HG02884 (cell line): ENCODE results near the gene GIMAP8.
"Not testable (repeated sequence)": the region's sequence is repeated elsewhere in the genome, so short reads cannot be mapped to it uniquely, and the experiment has no call there.

ENCODE experiments used
- ATAC-seq: cut with Tn5 transposase; IDR thresholded peaks from one replicate; pipeline ENCODE4 v1.9.1; 2021; ENCODE audit warnings: mild to moderate bottlenecking, moderate library complexity; ENCODE audit not compliant: unreplicated experiment

Gene GIMAP8

DNA sequence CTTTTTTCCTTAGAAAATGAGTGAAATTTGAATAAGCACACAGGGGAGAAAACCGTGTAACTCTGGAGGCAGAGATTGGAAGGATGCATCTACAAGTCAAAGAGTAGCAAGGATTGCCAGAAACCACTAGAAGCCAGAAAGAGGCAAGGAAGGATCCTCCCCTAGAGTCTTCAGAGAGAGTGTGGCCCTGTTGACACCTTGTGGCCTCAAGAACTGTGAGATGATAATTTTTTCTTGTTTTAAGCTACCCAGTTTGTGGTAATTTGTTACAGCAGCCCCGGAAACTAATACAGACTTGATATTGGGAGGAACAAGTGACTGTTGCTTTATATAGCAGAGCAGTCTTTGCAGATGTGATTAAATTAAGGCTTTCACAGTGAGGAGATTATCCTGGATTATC, 60.6 kb downstream of the GIMAP8 start:
- ATAC-seq = no peak

DNA sequence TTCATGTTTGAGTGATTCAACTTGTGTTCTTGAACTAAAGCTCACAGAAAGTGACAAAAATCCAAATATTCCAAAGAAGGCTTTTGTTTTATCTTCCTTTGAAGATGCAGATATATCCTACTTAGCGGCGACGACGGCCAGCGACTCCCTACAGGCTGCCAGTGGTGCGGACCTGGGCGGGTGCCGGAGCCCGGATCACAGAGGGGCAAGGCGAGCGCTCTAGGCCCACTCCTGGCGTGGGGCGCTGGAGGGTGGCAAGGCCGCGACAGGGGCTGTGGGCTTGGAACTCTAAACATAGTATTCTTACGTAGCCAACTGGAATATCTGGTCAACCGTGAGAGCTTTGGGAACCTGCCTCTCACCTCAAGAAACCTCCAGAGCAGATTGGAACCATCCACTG, 63.3 kb downstream of the GIMAP8 start:
- ATAC-seq = no peak

DNA sequence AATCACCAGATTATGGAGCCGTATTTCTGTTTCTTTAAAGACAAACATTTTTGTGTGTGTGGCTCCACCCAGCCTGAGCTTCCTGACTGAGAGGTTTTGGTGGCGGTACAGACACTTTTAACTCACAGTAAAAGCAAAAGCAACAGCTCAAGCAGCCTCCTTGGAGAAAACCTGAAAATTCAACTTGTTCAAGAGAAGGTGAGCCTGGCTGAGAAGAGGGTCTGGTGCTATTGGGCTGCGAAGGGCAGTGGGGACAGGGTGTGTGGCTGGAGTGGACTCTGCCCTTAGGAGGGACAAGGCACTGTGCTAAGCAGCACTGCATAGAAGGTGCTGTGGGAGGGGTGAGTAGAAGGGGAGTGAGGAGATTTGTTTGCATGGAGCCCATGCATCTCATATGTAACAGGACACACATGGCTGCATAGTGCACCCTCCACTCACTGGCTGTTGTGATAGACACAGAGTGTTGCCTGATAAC, 64.4 kb downstream of the GIMAP8 start, which contains the start of gene GIMAP7:
Gene GIMAP7, plus strand, starts transcription at position 125 of the 475 bp plus-strand sequence. CDS start 5,103 bp downstream, outside the sequence.
- ATAC-seq = peak; percentile 83

DNA sequence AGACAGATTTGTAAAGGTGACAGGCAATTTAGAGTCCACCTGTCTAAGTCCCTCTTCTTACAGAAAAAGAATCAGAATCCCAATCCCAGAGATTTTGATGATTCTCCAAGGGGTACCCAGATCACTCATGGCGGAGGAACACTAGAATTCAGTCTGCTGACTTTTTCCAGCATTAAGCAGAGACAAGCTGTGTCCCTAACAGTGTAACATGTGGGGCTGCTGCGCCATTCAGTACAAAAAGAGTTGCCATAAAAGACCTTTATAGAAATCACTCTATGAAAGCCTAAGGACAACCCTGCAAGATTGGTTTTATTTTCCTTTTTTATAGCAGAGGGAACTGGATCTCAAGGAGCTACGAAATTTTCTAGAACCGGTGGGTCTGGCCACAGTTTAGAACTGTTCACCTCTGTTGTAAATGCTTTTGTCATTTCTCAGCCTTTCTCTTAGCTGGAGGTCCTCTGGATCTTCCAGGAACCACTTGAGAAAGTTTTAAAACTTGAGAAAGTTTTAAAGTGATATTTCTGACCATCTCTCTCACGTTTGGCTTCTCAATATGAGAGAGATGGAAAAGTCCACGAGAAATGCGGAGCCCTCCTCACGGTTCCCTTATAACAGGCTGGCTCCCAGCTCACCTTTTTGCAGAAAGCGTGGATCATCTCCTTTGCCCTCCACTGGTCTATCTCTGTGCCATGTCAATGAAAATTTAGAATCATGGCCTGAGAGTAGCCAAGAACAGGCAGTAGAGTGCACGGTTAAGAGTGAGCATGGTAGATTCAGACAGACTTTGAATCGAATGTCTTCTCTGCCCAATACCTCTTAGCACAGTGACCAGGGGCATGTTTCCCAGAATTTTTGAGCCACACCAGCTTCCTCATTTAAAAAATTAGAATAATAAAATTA, 65.1 kb downstream of the GIMAP8 start:
- ATAC-seq = no peak

DNA sequence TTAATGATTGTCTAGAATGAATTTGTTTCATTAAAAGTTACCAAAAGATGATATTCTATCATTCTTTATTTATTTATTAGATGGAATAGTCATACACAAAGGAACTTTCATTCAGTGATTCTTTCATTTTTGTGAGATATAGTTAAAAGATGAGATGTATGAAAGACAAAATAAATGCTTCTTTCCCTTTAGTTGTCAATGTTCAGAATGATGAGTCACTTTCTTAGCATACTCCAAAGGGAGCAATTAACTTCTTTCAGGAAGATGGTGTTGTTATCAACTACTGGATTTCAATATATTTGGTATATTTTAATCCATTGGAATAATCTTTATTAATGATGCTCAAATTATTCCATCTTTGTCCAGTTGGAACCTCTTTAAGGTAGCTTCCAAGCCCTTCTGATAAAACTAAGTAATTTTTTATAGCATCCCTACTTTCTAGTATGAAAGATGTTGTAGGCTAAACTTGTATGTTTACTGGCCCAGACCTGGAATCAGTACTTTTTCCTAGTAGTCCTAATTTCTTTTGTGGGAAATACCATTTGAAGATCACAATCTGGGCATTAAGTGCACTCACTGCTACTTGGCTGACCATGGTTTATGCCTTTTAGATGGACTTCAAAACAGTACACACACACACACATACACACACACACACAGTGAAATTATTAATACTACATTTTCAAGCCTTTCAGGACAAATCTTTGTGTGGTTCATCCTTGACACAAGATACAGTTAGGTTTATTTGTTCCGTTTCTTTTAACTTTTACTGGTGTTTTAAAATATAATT, 66.7 kb downstream of the GIMAP8 start:
- no peak for ATAC-seq

DNA sequence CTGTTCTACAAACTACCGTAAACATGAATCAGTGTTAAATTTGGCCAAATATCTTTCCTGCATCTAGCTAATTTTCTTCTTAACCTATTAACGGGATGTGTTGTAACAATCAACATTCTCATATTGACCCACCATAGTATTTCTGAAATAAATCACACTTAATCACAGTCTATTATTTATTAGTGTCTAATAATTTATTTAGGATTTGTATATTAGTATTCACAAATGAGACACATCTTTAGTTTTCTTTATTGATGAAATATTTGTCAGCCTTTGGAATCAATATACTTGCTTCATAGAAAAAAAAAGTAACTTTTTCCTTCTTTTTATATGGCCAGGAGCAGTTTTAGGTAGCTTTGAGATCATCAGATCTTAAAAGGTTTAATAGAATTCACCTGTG, 68.9 kb downstream of the GIMAP8 start:
- ATAC-seq = no peak

DNA sequence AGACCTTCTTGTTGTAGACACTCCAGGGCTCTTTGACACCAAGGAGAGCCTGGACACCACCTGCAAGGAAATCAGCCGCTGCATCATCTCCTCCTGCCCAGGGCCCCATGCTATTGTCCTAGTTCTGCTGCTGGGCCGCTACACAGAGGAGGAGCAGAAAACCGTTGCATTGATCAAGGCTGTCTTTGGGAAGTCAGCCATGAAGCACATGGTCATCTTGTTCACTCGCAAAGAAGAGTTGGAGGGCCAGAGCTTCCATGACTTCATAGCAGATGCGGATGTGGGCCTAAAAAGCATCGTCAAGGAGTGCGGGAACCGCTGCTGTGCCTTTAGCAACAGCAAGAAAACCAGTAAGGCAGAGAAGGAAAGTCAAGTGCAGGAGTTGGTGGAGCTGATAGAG, 69.7 kb downstream of the GIMAP8 start:
- no peak for ATAC-seq

DNA sequence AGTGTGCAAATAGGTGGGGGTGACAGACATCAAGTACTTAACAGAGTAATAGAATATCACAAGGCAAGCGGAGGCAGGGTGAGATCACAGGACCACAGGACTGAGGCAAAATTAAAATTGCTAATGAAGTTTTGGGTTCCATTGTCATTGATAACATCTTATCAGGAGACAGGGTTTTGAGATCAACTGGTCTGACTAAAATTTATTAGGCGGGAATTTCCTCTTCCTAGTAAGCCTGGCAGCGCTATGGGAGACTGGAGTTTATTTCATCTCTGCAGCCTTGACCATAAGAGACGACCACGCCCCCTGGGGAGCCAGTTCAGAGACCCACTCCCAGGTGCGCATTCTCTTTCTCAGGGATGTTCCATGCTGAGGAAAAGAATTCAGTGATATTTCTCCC, 72.5 kb downstream of the GIMAP8 start:
- ATAC-seq = not testable (repeated sequence)

DNA sequence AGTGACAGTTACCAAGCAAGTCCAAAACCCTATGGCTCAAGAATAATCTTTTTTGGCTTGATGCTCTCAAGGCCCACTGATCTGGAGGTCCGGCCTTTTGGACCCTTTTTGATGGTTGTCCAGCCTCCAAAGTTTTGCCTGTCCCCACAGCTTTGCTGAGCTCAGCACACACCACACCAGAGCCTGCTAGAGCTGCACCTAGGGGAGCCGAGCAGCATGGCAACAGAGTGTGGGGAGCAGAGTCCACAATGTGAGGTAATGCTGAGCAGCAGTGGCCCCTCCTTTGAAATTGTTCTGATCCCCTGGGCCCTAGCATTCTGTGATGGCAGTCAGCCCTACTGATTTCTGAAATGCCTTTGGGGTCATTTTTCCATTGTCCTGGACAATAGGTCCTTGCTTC, 73.6 kb downstream of the GIMAP8 start:
- ATAC-seq = no peak
